ENCODE results near the gene GABBR1. TPM values are rescaled to one million over a fixed set of nuclear protein-coding genes. Genes with fewer than 3 reads are reported as not detected.

GABBR1 gene
- polyA plus RNA-seq, 1 experiment: 16.3 TPM

DNA sequence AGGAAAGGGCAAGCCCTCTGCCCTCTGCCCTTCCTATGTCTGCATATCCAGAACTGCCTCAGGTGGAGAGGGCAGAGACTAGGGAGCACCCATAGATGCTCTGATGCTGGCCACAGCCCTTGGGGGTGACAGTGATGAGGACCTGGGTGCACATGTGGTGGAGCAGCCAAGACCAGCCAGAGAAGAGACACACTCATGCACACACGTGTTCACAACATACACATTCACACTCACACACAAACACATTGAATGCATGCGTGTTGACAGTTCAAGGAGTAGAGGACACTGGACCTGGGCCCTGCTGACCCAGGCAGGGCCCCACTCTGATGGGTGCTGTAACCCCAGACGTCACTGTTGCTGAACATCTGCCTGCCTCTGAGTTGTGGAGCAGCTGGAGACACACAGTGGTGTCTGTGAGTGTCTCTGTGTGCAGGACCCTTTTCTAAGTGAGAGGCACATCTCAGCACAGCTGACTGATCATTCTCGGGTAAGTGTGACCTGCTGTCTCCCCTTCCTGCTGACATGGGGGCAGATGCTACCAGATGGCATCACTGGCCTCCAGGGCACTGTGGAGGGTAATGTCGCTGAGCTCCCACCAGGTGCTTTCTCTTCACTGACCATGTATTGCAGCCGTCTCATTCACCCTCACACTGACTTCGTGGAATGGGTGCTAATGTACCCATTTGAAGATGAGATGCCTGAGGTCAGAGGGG lies 115.1 kb downstream of the GABBR1 start:
- no peaks in the 10 kb centered on the region for H3K27me3 ChIP-seq (ENCODE audit: control insufficient read depth, insufficient read depth, low read length)
- POLR2A ChIA-PET: no interaction called here

DNA sequence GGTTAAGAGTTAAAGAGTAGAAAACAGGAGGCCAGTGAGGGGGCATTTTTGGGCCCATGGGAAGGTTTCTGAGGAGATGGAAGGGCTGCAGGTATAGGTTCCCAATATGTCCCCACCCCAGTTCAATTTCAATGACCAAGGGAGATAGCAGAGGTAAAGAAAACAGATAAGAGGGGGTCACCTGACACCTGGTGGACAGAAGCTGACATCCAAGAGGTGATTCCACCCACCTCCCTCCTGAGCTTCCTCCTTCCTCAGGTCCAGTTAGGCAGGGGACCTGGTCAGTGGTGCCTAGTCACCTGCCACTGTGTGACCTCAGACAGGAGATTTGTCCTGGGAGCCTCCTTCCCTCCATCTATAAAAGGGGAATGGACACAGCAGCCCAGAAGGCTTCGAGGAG lies 115.7 kb downstream of the GABBR1 start:
- ChIA-PET POLR2A (no interaction called here), CTCF (no interaction called here)
- no peak overlapping the region for H3K4me3 ChIP-seq (ENCODE audit: low read depth, low read length)
- TF ChIP-seq, protein P1, sequence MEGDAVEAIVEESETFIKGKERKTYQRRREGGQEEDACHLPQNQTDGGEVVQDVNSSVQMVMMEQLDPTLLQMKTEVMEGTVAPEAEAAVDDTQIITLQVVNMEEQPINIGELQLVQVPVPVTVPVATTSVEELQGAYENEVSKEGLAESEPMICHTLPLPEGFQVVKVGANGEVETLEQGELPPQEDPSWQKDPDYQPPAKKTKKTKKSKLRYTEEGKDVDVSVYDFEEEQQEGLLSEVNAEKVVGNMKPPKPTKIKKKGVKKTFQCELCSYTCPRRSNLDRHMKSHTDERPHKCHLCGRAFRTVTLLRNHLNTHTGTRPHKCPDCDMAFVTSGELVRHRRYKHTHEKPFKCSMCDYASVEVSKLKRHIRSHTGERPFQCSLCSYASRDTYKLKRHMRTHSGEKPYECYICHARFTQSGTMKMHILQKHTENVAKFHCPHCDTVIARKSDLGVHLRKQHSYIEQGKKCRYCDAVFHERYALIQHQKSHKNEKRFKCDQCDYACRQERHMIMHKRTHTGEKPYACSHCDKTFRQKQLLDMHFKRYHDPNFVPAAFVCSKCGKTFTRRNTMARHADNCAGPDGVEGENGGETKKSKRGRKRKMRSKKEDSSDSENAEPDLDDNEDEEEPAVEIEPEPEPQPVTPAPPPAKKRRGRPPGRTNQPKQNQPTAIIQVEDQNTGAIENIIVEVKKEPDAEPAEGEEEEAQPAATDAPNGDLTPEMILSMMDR (IDR thresholded peaks at IDR 0.05; ENCODE audit: insufficient read depth, low read depth, low read length): no peak
- H3K36me3 ChIP-seq (ENCODE audit: control insufficient read depth, insufficient read depth, low read length): no peaks in the 10 kb centered on the region
- H3K27me3 ChIP-seq (ENCODE audit: control insufficient read depth, insufficient read depth, low read length): no peaks in the 10 kb centered on the region
- DNase-seq (ENCODE audit: low read depth): no peak

More for the DNA sequence above, 115.1 kb downstream of the GABBR1 start:
- CTCF ChIA-PET: no interaction called here
- no peak for DNase-seq (ENCODE audit: low read depth)
- no peaks in the 10 kb centered on the region for H3K36me3 ChIP-seq (ENCODE audit: control insufficient read depth, insufficient read depth, low read length)
- TF ChIP-seq, protein P1 (IDR thresholded peaks at IDR 0.05; ENCODE audit: insufficient read depth, low read depth, low read length): no peak
- no peak overlapping the region for H3K4me3 ChIP-seq (ENCODE audit: low read depth, low read length)

DNA sequence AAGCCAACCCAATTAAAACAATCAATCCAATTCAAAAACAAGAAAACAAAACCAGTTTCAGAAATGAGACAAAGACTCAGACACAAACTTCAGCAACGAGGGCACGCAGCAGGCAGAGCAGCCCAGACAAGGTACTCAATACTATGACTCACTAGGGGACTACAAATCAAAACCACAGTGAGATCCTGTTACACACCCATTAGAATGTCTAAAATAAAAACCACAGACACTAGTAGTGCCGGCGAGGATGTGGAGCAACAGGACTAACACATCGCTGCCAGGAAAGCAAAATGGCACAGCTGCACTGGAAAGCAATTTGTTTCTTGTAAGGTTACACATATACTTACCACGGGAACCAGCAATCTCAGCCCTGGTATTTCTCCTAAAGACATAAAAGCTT lies 116.9 kb downstream of the GABBR1 start:
- Histone ChIP-seq H3K36me3 (ENCODE audit: control insufficient read depth, insufficient read depth, low read length) (no peaks in the 10 kb centered on the region), H3K4me3 (ENCODE audit: low read depth, low read length) (no peak overlapping the region), H3K27me3 (ENCODE audit: control insufficient read depth, insufficient read depth, low read length) (no peaks in the 10 kb centered on the region)
- DNase-seq (ENCODE audit: low read depth): no peak
- TF ChIP-seq, protein P1 (IDR thresholded peaks at IDR 0.05; ENCODE audit: insufficient read depth, low read depth, low read length): no peak
- POLR2A ChIA-PET: no interaction called here
- CTCF ChIA-PET: no interaction called here

DNA sequence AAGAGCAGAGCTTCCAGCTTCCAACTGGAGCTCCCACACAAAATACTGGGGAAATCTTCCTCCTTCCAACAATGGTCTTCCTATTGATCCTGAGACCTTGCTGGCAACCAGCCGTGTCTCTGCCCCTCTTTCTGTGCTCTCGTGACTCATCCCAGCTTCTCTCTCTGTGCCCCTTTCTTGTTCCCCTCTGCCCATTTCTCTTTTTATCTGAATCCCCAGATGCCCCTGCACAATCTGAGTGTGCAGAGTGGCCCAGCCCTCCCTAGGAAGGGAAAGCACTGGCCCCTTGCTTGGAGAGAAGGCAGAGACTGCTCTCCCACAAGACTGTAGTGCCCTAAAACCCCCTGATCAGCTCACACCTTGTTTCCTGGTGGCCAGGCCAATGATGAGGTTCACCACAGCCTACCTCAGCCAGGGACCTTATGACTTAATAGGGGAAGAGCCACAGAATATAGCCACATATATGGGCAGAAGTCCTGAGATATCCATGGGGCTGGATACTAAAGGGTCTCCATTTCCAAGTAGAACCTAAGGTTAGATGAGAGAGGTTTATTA lies 122.2 kb downstream of the GABBR1 start:
- Histone ChIP-seq H3K36me3 (ENCODE audit: control insufficient read depth, insufficient read depth, low read length) (no peaks in the 10 kb centered on the region), H3K27me3 (ENCODE audit: control insufficient read depth, insufficient read depth, low read length) (no peaks in the 10 kb centered on the region), H3K4me3 (ENCODE audit: low read depth, low read length) (no peak overlapping the region)
- TF ChIP-seq, protein P1 (IDR thresholded peaks at IDR 0.05; ENCODE audit: insufficient read depth, low read depth, low read length): no peak
- CTCF ChIA-PET: no interaction called here
- POLR2A ChIA-PET: no interaction called here
- DNase-seq (ENCODE audit: low read depth): no peak

DNA sequence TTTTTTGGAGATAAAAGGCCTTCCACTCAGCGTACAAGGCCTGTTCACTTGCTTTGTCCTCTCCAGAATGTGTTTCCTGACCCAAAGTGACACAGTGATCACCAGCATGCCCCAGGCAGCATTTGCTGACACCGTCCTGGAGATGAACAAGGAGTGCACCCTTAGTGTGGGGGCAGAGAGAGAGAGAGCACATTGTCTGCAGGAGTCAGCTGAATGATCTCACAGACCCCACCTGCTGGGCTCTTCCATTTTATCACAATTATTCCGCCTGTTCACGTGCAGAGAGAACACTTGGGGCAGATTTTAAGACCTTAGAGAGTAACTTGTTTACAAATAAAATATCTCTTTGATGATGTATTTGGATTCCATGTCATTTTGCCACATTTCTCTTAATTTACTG lies 122.8 kb downstream of the GABBR1 start:
- no peaks in the 10 kb centered on the region for H3K36me3 ChIP-seq (ENCODE audit: control insufficient read depth, insufficient read depth, low read length)
- no peaks in the 10 kb centered on the region for H3K27me3 ChIP-seq (ENCODE audit: control insufficient read depth, insufficient read depth, low read length)
- no peak for DNase-seq (ENCODE audit: low read depth)
- CTCF ChIA-PET: no interaction called here
- POLR2A ChIA-PET: no interaction called here
- TF ChIP-seq, protein P1 (IDR thresholded peaks at IDR 0.05; ENCODE audit: insufficient read depth, low read depth, low read length): no peak
- no peak overlapping the region for H3K4me3 ChIP-seq (ENCODE audit: low read depth, low read length)

Small RNA genes lying within 50 kb of the gene (small RNA-seq; reads per million reads assigned to genes)
- gene SNORD32B (ENCODE audit: insufficient read length, low read depth, low replicate concordance) (not detected), gene SUMO2P1 (ENCODE audit: insufficient read length, low read depth, low replicate concordance) (not detected), gene TMEM183AP1 (ENCODE audit: insufficient read length, low read depth, low replicate concordance) (not detected)

Other genes starting within 250 kb of the GABBR1 start
- not detected in 2 replicates for gene OR12D2, start 237.6 kb downstream of the GABBR1 start, polyA plus RNA-seq (2011; rRNA removed)
- not detected in 2 replicates for gene OR12D1, start 218.3 kb downstream of the GABBR1 start, polyA plus RNA-seq (2011; rRNA removed)
- gene OR10C1, start 193.9 kb downstream of the GABBR1 start, polyA plus RNA-seq (2011; rRNA removed): not detected in 2 replicates
- not detected in 2 replicates for gene OR11A1, start 176.1 kb downstream of the GABBR1 start, polyA plus RNA-seq (2011; rRNA removed)
- not detected in 2 replicates for gene OR2H1, start 176.0 kb downstream of the GABBR1 start, polyA plus RNA-seq (2011; rRNA removed)
- not detected in 2 replicates for gene MAS1L, start 145.2 kb downstream of the GABBR1 start, polyA plus RNA-seq (2011; rRNA removed)
- not detected in 2 replicates for gene UBD, start 73.5 kb downstream of the GABBR1 start, polyA plus RNA-seq (2011; rRNA removed)
- gene OR2H2, start 48.1 kb downstream of the GABBR1 start, polyA plus RNA-seq (2011; rRNA removed): not detected in 2 replicates
- not detected in 2 replicates for gene MOG, start 23.9 kb upstream of the GABBR1 start, polyA plus RNA-seq (2011; rRNA removed)
- gene ZFP57, start 48.0 kb upstream of the GABBR1 start, polyA plus RNA-seq (2011; rRNA removed): 0.27 and 0.32 TPM in 2 replicates
- 19.3 and 30.7 TPM in 2 replicates for gene HLA-F, start 90.3 kb upstream of the GABBR1 start, polyA plus RNA-seq (2011; rRNA removed)
- gene HLA-G, start 194.6 kb upstream of the GABBR1 start, polyA plus RNA-seq (2011; rRNA removed): not detected in 2 replicates

Data from BJ (cell line).